Activated T-cell treated with anti-CD3 and anti-CD28 coated beads for 4 hours (primary cell): ENCODE data around the gene CROCC.
"Not testable (repeated sequence)": the region's sequence is repeated elsewhere in the genome, so short reads cannot be mapped to it uniquely, and the experiment has no call there.

Experiments used
- DNase-seq: peaks from one replicate; pipeline ENCODE4 v3.0.0-alpha.2; 2020

CROCC gene

GRCh38 chr1:16918936-16919665 lies 2.6 kb upstream of the CROCC start:
- not testable (repeated sequence) for DNase-seq

GRCh38 chr1:16920951-16921350 lies 780 bp upstream of the CROCC start:
- DNase-seq: no peak

- DNase-seq: no peak
Observed at GRCh38 chr1:16922466-16922865, 735 bp downstream of the CROCC start.

- DNase-seq: no peak
Observed at GRCh38 chr1:16922885-16923431, 1.2 kb downstream of the CROCC start.

GRCh38 chr1:16924216-16924918 lies 2.6 kb downstream of the CROCC start:
- no peak for DNase-seq

- no peak for DNase-seq
Observed at GRCh38 chr1:16924919-16925477, 3.3 kb downstream of the CROCC start.

GRCh38 chr1:16925635-16926490 lies 4.1 kb downstream of the CROCC start:
- DNase-seq: no peak

- DNase-seq: no peak
Observed at GRCh38 chr1:16926491-16927073, 4.9 kb downstream of the CROCC start.

GRCh38 chr1:16927256-16927655 lies 5.5 kb downstream of the CROCC start:
- DNase-seq: no peak

GRCh38 chr1:16927711-16928485 lies 6.2 kb downstream of the CROCC start:
- no peak for DNase-seq

GRCh38 chr1:16929146-16930041 lies 7.7 kb downstream of the CROCC start:
- not testable (repeated sequence) for DNase-seq

- DNase-seq: not testable (repeated sequence)
Observed at GRCh38 chr1:16931206-16931934, 9.6 kb downstream of the CROCC start.

- not testable (repeated sequence) for DNase-seq
Observed at GRCh38 chr1:16933945-16934344, 12.2 kb downstream of the CROCC start.

GRCh38 chr1:16936580-16936979 lies 14.8 kb downstream of the CROCC start:
- not testable (repeated sequence) for DNase-seq

GRCh38 chr1:16938351-16939321 lies 16.9 kb downstream of the CROCC start:
- DNase-seq: no peak

- not testable (repeated sequence) for DNase-seq
Observed at GRCh38 chr1:16939386-16940180, 17.9 kb downstream of the CROCC start.

- DNase-seq: no peak
Observed at GRCh38 chr1:16944038-16944437, 22.3 kb downstream of the CROCC start.

GRCh38 chr1:16945512-16945911 lies 23.8 kb downstream of the CROCC start:
- not testable (repeated sequence) for DNase-seq
